Measurements from ENCODE around the gene RHAG. TPM values are rescaled to one million over a fixed set of nuclear protein-coding genes. Genes with fewer than 3 reads are reported as not detected.

Gene RHAG
- total and polyA plus RNA-seq, 2 experiments from 2014 or later: not detected

GRCh38 chr6:49675816-49676215 lies 39.2 kb upstream of the RHAG start (continued):
- no peak for TF ChIP-seq REST (IDR thresholded peaks at IDR 0.05; ENCODE audit: unreplicated experiment)
- no peak for TF ChIP-seq JUNB (IDR thresholded peaks at IDR 0.05; ENCODE audit: unreplicated experiment)
- no peak for TF ChIP-seq EZH2phosphoT487 (IDR thresholded peaks at IDR 0.05; ENCODE audit: unreplicated experiment)
- TF ChIP-seq ZNF114 (CRISPR knock-in tag; IDR thresholded peaks at IDR 0.05): no peak
- no peak for TF ChIP-seq CREB1 (CRISPR knock-in tag; IDR thresholded peaks at IDR 0.05; ENCODE audit: low read depth)
- no peak for TF ChIP-seq STAT1 (IDR thresholded peaks at IDR 0.05; ENCODE audit: unreplicated experiment)
- no peak for TF ChIP-seq ZNF331 (CRISPR knock-in tag; IDR thresholded peaks at IDR 0.05; ENCODE audit: low read depth)
- TF ChIP-seq CTCF (conservative IDR thresholded peaks at IDR 0.05; ENCODE audit: low read depth in 2 of 2): no peak
- no peak for TF ChIP-seq ETS1 (IDR thresholded peaks at IDR 0.05)
- TF ChIP-seq NANOG (IDR thresholded peaks at IDR 0.05; ENCODE audit: borderline replicate concordance): no peak
- TF ChIP-seq EZH2 (IDR thresholded peaks at IDR 0.05; ENCODE audit: low read depth, unreplicated experiment): no peak
- TF ChIP-seq POLR2AphosphoS5 (IDR thresholded peaks at IDR 0.05; ENCODE audit: low read depth): no peak

- Histone ChIP-seq H3K4me1 (ENCODE audit: insufficient read depth) (peaks cover 25% of the 10 kb centered on the region), H4K20me1 (replicated peaks; ENCODE audit: insufficient read depth) (no peaks in the 10 kb centered on the region), H3K4me3 (no peak overlapping the region), H3K27me3 (ENCODE audit: insufficient read depth) (no peaks in the 10 kb centered on the region), H2AFZ (no peak overlapping the region), H3K36me3 (ENCODE audit: insufficient read depth) (no peaks in the 10 kb centered on the region), H3K4me2 (peak overlapping the region; percentile 17), H3K9me2 (ENCODE audit: insufficient read depth) (peaks cover 5% of the 10 kb centered on the region; the same call in 1 of the 2 replicates), H3F3A (replicated peaks; ENCODE audit: low read depth) (no peaks in the 10 kb centered on the region), H3K27ac (ENCODE audit: low read depth) (peak overlapping the region; percentile 43; the same call in 1 of the 2 replicates), H3K79me2 (replicated peaks; ENCODE audit: insufficient read depth) (no peaks in the 10 kb centered on the region)
- peak; percentile 18 for DNase-seq (ENCODE audit: low spot score)
- H3K27me3 Mint-ChIP-seq (ENCODE audit: insufficient read depth, low read depth, poor library complexity): no peaks in the 10 kb centered on the region
- H3K27ac Mint-ChIP-seq: no peak overlapping the region
- no peak for ATAC-seq
- H3K4me1 Mint-ChIP-seq: peaks cover 8% of the 10 kb centered on the region; the same call in 2 of the 3 replicates
- H3K36me3 Mint-ChIP-seq (ENCODE audit: low read depth): no peaks in the 10 kb centered on the region
- H3K4me3 Mint-ChIP-seq: no peak overlapping the region
- H3K9me3 Mint-ChIP-seq: peaks cover 4% of the 10 kb centered on the region; the same call in 2 of the 3 replicates
- no peak for TF ChIP-seq NANOG (IDR thresholded peaks at IDR 0.05; ENCODE audit: borderline replicate concordance)
- TF ChIP-seq ZNF331 (CRISPR knock-in tag; IDR thresholded peaks at IDR 0.05; ENCODE audit: low read depth): no peak
- no peak for TF ChIP-seq ZNF114 (CRISPR knock-in tag; IDR thresholded peaks at IDR 0.05)
- no peak for TF ChIP-seq STAT1 (IDR thresholded peaks at IDR 0.05; ENCODE audit: unreplicated experiment)
- TF ChIP-seq EZH2phosphoT487 (IDR thresholded peaks at IDR 0.05; ENCODE audit: unreplicated experiment): no peak
- TF ChIP-seq JUNB (IDR thresholded peaks at IDR 0.05; ENCODE audit: unreplicated experiment): no peak
- TF ChIP-seq ZNF462 (CRISPR knock-in tag; IDR thresholded peaks at IDR 0.05): no peak
Observed at GRCh38 chr6:49668083-49668511, 31.5 kb upstream of the RHAG start.

Measured in GM23338 (cell line).